ENCODE data around the gene LAMP5.

LAMP5 gene

GRCh38 chr20:9543214-9543613, 28.8 kb downstream of the LAMP5 start:
- Histone ChIP-seq H4K8ac (ENCODE audit: low read depth, low read length) (no peak overlapping the region), H3K4me3 (ENCODE audit: low read depth, low read length) (no peak overlapping the region), H3K9ac (ENCODE audit: low read length) (no peak overlapping the region), H2BK120ac (ENCODE audit: insufficient read depth, low read length, poor library complexity) (no peak overlapping the region), H3K9me3 (ENCODE audit: insufficient read depth, low read depth, low read length) (no peaks in the 10 kb centered on the region), H3K4me2 (ENCODE audit: low read length) (no peak overlapping the region), H2AFZ (ENCODE audit: insufficient read depth, low read length, poor library complexity) (no peak overlapping the region), H2AK5ac (ENCODE audit: low read length) (no peak overlapping the region), H4K91ac (ENCODE audit: low read depth, low read length) (no peak overlapping the region), H2BK12ac (ENCODE audit: low read length) (no peak overlapping the region), H3K4me1 (ENCODE audit: control insufficient read depth in 1 of 2, insufficient read depth in 2 of 2, low read length in 2 of 2) (no peaks in the 10 kb centered on the region), H2BK5ac (ENCODE audit: low read depth, low read length, poor library complexity) (no peak overlapping the region), H3K18ac (ENCODE audit: low read length) (no peak overlapping the region), H4K12ac (ENCODE audit: low read depth, low read length) (no peak overlapping the region), H3K27ac (ENCODE audit: low read depth, low read length) (no peak overlapping the region), H3K23ac (ENCODE audit: low read length) (no peak overlapping the region), H3K79me1 (ENCODE audit: low read length) (no peaks in the 10 kb centered on the region), H3K27me3 (ENCODE audit: insufficient read depth, low read length) (no peaks in the 10 kb centered on the region), H3K4ac (ENCODE audit: low read depth, low read length) (no peak overlapping the region), H3K14ac (ENCODE audit: low read length) (no peak overlapping the region), H3K36me3 (ENCODE audit: control insufficient read depth in 1 of 2, insufficient read depth in 2 of 2, low read length in 2 of 2) (no peaks in the 10 kb centered on the region), H3K79me2 (ENCODE audit: control insufficient read depth, insufficient read depth, low read length, poor library complexity) (no peaks in the 10 kb centered on the region)
- no CpG with 5 or more reads among the region's 4 CpGs for WGBS (ENCODE audit: extremely low coverage, insufficient coverage, insufficient read length)
- DNase-seq = no peak

GRCh38 chr20:9550283-9550682, 35.9 kb downstream of the LAMP5 start:
- no peak overlapping the region for H2AFZ ChIP-seq (ENCODE audit: insufficient read depth, low read length, poor library complexity)
- H2BK12ac ChIP-seq (ENCODE audit: low read length) = no peak overlapping the region
- H3K27ac ChIP-seq (ENCODE audit: low read depth, low read length) = no peak overlapping the region
- no peak overlapping the region for H2AK5ac ChIP-seq (ENCODE audit: low read length)
- H3K23ac ChIP-seq (ENCODE audit: low read length) = no peak overlapping the region
- no peak overlapping the region for H3K18ac ChIP-seq (ENCODE audit: low read length)
- no peaks in the 10 kb centered on the region for H3K27me3 ChIP-seq (ENCODE audit: insufficient read depth, low read length)
- WGBS (ENCODE audit: extremely low coverage, insufficient coverage, insufficient read length) = no CpG with 5 or more reads among the region's 1 CpG
- no peaks in the 10 kb centered on the region for H3K9me3 ChIP-seq (ENCODE audit: insufficient read depth, low read depth, low read length)
- H4K12ac ChIP-seq (ENCODE audit: low read depth, low read length) = no peak overlapping the region
- H4K8ac ChIP-seq (ENCODE audit: low read depth, low read length) = no peak overlapping the region
- H3K79me2 ChIP-seq (ENCODE audit: control insufficient read depth, insufficient read depth, low read length, poor library complexity) = no peaks in the 10 kb centered on the region
- no peak overlapping the region for H3K9ac ChIP-seq (ENCODE audit: low read length)
- no peak overlapping the region for H3K4me2 ChIP-seq (ENCODE audit: low read length)
- H3K4me3 ChIP-seq (ENCODE audit: low read depth, low read length) = no peak overlapping the region
- no peak overlapping the region for H3K4ac ChIP-seq (ENCODE audit: low read depth, low read length)
- no peak for DNase-seq
- no peak overlapping the region for H4K91ac ChIP-seq (ENCODE audit: low read depth, low read length)
- H2BK120ac ChIP-seq (ENCODE audit: insufficient read depth, low read length, poor library complexity) = no peak overlapping the region
- H3K36me3 ChIP-seq (ENCODE audit: control insufficient read depth in 1 of 2, insufficient read depth in 2 of 2, low read length in 2 of 2) = no peaks in the 10 kb centered on the region
- H2BK5ac ChIP-seq (ENCODE audit: low read depth, low read length, poor library complexity) = no peak overlapping the region
- no peak overlapping the region for H3K14ac ChIP-seq (ENCODE audit: low read length)
- peaks cover 0 to 2% of the 10 kb centered on the region in 2 experiments for H3K4me1 ChIP-seq (ENCODE audit: control insufficient read depth in 1 of 2, insufficient read depth in 2 of 2, low read length in 2 of 2)
- H3K79me1 ChIP-seq (ENCODE audit: low read length) = no peaks in the 10 kb centered on the region

- Histone ChIP-seq H4K91ac (ENCODE audit: low read depth, low read length) (no peak overlapping the region), H2BK5ac (ENCODE audit: low read depth, low read length, poor library complexity) (no peak overlapping the region), H2BK120ac (ENCODE audit: insufficient read depth, low read length, poor library complexity) (no peak overlapping the region), H4K8ac (ENCODE audit: low read depth, low read length) (no peak overlapping the region), H3K23ac (ENCODE audit: low read length) (no peak overlapping the region), H3K4me2 (ENCODE audit: low read length) (no peak overlapping the region), H3K27me3 (ENCODE audit: insufficient read depth, low read length) (no peaks in the 10 kb centered on the region), H3K4ac (ENCODE audit: low read depth, low read length) (no peak overlapping the region), H3K27ac (ENCODE audit: low read depth, low read length) (no peak overlapping the region), H3K18ac (ENCODE audit: low read length) (no peak overlapping the region), H4K12ac (ENCODE audit: low read depth, low read length) (no peak overlapping the region), H3K14ac (ENCODE audit: low read length) (no peak overlapping the region), H2AFZ (ENCODE audit: insufficient read depth, low read length, poor library complexity) (no peak overlapping the region), H3K9ac (ENCODE audit: low read length) (no peak overlapping the region), H2AK5ac (ENCODE audit: low read length) (no peak overlapping the region), H3K9me3 (ENCODE audit: insufficient read depth, low read depth, low read length) (no peaks in the 10 kb centered on the region), H3K79me2 (ENCODE audit: control insufficient read depth, insufficient read depth, low read length, poor library complexity) (no peaks in the 10 kb centered on the region), H3K79me1 (ENCODE audit: low read length) (no peaks in the 10 kb centered on the region), H3K36me3 (ENCODE audit: control insufficient read depth in 1 of 2, insufficient read depth in 2 of 2, low read length in 2 of 2) (no peaks in the 10 kb centered on the region), H3K4me3 (ENCODE audit: low read depth, low read length) (no peak overlapping the region), H3K4me1 (ENCODE audit: control insufficient read depth in 1 of 2, insufficient read depth in 2 of 2, low read length in 2 of 2) (peaks cover 0 to 2% of the 10 kb centered on the region in 2 experiments), H2BK12ac (ENCODE audit: low read length) (no peak overlapping the region)
- DNase-seq = no peak
- WGBS (ENCODE audit: extremely low coverage, insufficient coverage, insufficient read length) = no CpG with 5 or more reads among the region's 2 CpGs
Observed at GRCh38 chr20:9550871-9551270, 36.5 kb downstream of the LAMP5 start.

- Histone ChIP-seq H3K23ac (ENCODE audit: low read length) (no peak overlapping the region), H4K8ac (ENCODE audit: low read depth, low read length) (no peak overlapping the region), H3K9me3 (ENCODE audit: insufficient read depth, low read depth, low read length) (no peaks in the 10 kb centered on the region), H3K79me2 (ENCODE audit: control insufficient read depth, insufficient read depth, low read length, poor library complexity) (no peaks in the 10 kb centered on the region), H3K27ac (ENCODE audit: low read depth, low read length) (no peak overlapping the region), H3K9ac (ENCODE audit: low read length) (no peak overlapping the region), H3K4me2 (ENCODE audit: low read length) (no peak overlapping the region), H3K27me3 (ENCODE audit: insufficient read depth, low read length) (no peaks in the 10 kb centered on the region), H3K79me1 (ENCODE audit: low read length) (no peaks in the 10 kb centered on the region), H3K4me1 (ENCODE audit: control insufficient read depth in 1 of 2, insufficient read depth in 2 of 2, low read length in 2 of 2) (peaks cover 0 to 2% of the 10 kb centered on the region in 2 experiments), H3K14ac (ENCODE audit: low read length) (no peak overlapping the region), H3K4me3 (ENCODE audit: low read depth, low read length) (no peak overlapping the region), H2BK120ac (ENCODE audit: insufficient read depth, low read length, poor library complexity) (no peak overlapping the region), H4K12ac (ENCODE audit: low read depth, low read length) (no peak overlapping the region), H2AK5ac (ENCODE audit: low read length) (no peak overlapping the region), H2AFZ (ENCODE audit: insufficient read depth, low read length, poor library complexity) (no peak overlapping the region), H2BK12ac (ENCODE audit: low read length) (no peak overlapping the region), H3K18ac (ENCODE audit: low read length) (no peak overlapping the region), H3K36me3 (ENCODE audit: control insufficient read depth in 1 of 2, insufficient read depth in 2 of 2, low read length in 2 of 2) (no peaks in the 10 kb centered on the region), H2BK5ac (ENCODE audit: low read depth, low read length, poor library complexity) (no peak overlapping the region), H3K4ac (ENCODE audit: low read depth, low read length) (no peak overlapping the region), H4K91ac (ENCODE audit: low read depth, low read length) (no peak overlapping the region)
- no CpG with 5 or more reads among the region's 4 CpGs for WGBS (ENCODE audit: extremely low coverage, insufficient coverage, insufficient read length)
- no peak for DNase-seq
Observed at GRCh38 chr20:9551808-9552550, 37.6 kb downstream of the LAMP5 start.

Measured in trophoblast cell (in vitro differentiated cells and primary cell).